Sigmoid colon (tissue), 4 donors: ENCODE results near the gene HMG20A.

ENCODE experiments used
- EP300 ChIP-seq, 4 donors: sonication (generic); formaldehyde crosslinking; IDR thresholded peaks; one replicate each; pipeline ENCODE4 v1.6.1; 2017; ENCODE audit warnings: antibody characterized with exemption in 4 of 4
- POLR2A ChIP-seq, 2 donors: fragments of 450-650 bp; IDR thresholded peaks; one replicate each; pipeline ENCODE4 v1.6.1; 2016; ENCODE audit warnings: antibody characterized with exemption in 2 of 2, mild to moderate bottlenecking in 2 of 2, moderate library complexity in 2 of 2
- POLR2AphosphoS5 ChIP-seq, 4 donors: sonication (generic); formaldehyde crosslinking; IDR thresholded peaks; one replicate each; pipeline ENCODE4 v1.6.1; 2017; ENCODE audit warnings: antibody characterized with exemption in 4 of 4
- TF ChIP-seq, protein P1 (sequence below), 4 experiments: fragments of 450-650 bp in 3 of 4; fragments of 200-600 bp in 1 of 4; IDR thresholded peaks; one replicate each; pipeline ENCODE4 v1.5.1; 2016 to 2019; ENCODE audit warnings: antibody characterized with exemption in 4 of 4, mild to moderate bottlenecking in 3 of 4, moderate library complexity in 2 of 4

DNA sequence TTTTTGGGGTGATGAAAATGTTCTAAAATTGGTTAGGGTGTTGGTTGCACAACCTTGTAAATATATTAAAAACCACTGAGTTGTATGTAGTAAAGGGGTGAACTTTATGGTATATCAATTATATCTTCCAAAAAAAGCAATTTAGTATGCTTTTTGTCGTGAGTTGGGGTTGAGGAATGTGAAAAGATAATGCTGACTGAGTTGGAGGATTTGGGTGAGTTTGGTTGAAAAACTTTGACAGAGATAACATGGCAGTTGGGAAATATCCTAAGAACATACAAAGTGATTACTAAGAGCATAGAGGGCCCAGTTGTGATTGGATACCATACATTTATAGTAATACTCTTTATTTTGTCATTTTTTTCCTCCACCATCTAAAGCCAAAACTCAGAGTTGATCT lies 33.6 kb downstream of the HMG20A start:
- TF ChIP-seq, protein P1, sequence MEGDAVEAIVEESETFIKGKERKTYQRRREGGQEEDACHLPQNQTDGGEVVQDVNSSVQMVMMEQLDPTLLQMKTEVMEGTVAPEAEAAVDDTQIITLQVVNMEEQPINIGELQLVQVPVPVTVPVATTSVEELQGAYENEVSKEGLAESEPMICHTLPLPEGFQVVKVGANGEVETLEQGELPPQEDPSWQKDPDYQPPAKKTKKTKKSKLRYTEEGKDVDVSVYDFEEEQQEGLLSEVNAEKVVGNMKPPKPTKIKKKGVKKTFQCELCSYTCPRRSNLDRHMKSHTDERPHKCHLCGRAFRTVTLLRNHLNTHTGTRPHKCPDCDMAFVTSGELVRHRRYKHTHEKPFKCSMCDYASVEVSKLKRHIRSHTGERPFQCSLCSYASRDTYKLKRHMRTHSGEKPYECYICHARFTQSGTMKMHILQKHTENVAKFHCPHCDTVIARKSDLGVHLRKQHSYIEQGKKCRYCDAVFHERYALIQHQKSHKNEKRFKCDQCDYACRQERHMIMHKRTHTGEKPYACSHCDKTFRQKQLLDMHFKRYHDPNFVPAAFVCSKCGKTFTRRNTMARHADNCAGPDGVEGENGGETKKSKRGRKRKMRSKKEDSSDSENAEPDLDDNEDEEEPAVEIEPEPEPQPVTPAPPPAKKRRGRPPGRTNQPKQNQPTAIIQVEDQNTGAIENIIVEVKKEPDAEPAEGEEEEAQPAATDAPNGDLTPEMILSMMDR (IDR thresholded peaks at IDR 0.05), result no peak
- no peak for TF ChIP-seq EP300 (IDR thresholded peaks at IDR 0.05)
- TF ChIP-seq POLR2AphosphoS5 (IDR thresholded peaks at IDR 0.05), result no peak
- TF ChIP-seq POLR2A (IDR thresholded peaks at IDR 0.05), result no peak
